ENCODE results near the gene NEU3. TPM values are rescaled to one million over a fixed set of nuclear protein-coding genes. Genes with fewer than 3 reads are reported as not detected.

Gene NEU3, protein sequence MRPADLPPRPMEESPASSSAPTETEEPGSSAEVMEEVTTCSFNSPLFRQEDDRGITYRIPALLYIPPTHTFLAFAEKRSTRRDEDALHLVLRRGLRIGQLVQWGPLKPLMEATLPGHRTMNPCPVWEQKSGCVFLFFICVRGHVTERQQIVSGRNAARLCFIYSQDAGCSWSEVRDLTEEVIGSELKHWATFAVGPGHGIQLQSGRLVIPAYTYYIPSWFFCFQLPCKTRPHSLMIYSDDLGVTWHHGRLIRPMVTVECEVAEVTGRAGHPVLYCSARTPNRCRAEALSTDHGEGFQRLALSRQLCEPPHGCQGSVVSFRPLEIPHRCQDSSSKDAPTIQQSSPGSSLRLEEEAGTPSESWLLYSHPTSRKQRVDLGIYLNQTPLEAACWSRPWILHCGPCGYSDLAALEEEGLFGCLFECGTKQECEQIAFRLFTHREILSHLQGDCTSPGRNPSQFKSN
- total RNA-seq, result 10 to 100 TPM; 13.6 to 17.3 TPM

DNA sequence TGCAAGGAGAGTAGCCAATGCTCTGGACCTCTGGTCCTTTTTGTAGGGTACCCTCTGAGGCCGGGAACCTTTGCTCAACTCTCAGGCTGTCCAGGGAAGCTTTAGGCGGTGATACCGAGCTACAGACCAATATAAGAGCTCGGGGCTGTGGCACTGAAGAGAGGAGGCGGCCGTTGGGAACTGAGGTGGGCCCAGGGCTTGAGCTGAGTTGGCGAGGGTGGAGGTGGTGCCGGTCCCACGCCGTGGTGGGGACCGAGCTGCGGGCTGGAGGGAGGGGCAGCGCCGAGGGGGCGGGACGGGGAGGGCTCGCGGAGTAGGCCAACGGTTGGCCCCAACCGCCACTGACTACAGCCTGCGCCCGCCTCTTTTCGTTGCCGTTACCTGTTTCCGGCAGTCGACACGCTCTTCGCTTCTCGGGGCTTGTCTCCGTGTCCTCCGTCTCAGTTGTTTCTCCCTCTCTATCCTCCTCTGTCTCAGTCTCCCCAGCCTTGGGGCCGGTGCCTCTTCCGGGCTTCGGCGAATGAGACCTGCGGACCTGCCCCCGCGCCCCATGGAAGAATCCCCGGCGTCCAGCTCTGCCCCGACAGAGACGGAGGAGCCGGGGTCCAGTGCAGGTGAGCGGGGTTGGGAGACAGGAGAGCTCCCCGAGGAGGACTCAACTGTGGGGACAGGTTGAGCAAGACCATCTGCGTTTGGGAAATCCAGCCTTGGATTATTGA, at the start of gene NEU3:
Gene NEU3 (plus strand): TSS at position 393 of the 719 bp plus-strand sequence. CDS start 128 bp downstream, at position 521.
- H3K4me3 Mint-ChIP-seq, result peak within 1 kb of the TSS; percentile 93
- H3K36me3 Mint-ChIP-seq, result peaks cover under 1% of the 10 kb centered on the region
- H3K4me1 Mint-ChIP-seq, result peaks cover 17% of the 10 kb centered on the region
- DNase-seq (peak; percentile 82), ATAC-seq (ENCODE audit: low read depth) (peak; percentile 98)
- H3K27ac Mint-ChIP-seq, result peak within 1 kb of the TSS; percentile 92
- POLR2A ChIA-PET, result interaction anchor here (0.6 to 1.8 kb wide), 7 partner anchors 11 to 340 kb away, joined by 3 to 7 read pairs (median 4); partner anchors contain the start of genes SPCS2 and XRRA1
- no peaks in the 10 kb centered on the region for H3K27me3 Mint-ChIP-seq
- H3K9me3 Mint-ChIP-seq, result no peaks in the 10 kb centered on the region

DNA sequence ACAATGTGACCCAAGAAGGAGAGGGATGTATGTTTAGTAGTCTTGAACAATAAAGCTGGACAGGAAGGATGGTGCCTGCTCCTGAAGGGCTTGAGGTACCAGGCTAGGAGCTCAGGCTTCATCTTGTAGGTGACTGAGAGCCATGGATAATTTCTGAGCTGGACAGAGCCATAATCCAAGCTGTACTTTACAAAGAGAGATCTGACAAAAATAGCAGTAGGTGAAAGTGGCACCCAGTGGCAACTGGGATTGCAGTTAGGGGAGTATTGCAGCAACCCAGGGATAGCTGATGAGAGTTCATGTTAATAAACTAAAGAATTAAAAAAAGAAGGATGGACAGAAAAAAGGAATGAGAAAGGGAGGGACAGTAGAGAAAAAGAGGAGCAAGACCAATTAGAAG, 47.2 kb upstream of the NEU3 start:
- POLR2A ChIA-PET, result no interaction called here
- Mint-ChIP-seq H3K36me3 (peaks cover 45% of the 10 kb centered on the region), H3K27ac (no peak overlapping the region), H3K9me3 (no peaks in the 10 kb centered on the region), H3K4me3 (no peak overlapping the region), H3K4me1 (peaks cover 11% of the 10 kb centered on the region), H3K27me3 (no peaks in the 10 kb centered on the region)
- DNase-seq, result no peak
- ATAC-seq (ENCODE audit: low read depth), result no peak

DNA sequence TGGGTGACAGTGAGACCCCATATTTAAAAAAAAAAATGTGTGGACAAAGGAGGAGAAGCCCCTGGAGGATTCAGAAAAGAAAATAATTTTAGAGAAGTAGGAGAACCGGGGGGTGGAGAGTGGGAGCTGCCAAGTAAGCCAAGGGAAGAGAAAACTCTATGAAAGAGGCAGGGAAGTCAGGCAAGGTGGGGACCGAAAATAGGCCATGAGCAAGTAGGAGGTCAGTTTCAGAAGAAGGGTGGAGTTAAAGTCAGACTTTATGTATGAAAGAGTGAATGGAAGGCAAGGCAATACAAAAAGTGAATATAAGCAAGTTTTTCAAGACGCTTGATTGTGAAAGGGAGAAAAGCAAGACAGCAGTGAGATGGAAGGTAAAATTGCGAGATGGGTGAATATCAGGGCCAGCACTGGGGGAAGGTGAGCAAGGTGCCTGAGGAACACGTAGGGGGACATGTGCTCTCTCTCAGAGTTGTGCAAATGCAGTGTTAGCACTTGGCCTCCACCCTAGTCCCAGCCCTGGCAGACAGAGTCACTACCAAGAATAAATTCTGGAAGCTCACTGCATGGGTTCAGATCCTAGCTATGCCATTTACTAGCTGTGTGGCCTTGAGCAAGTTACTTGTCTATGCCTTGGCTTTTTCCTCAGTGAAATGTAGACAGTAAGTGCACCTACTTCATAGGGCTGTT, 46.5 kb upstream of the NEU3 start:
- Mint-ChIP-seq H3K4me1 (peaks cover 11% of the 10 kb centered on the region), H3K27ac (no peak overlapping the region), H3K4me3 (no peak overlapping the region), H3K9me3 (no peaks in the 10 kb centered on the region), H3K27me3 (no peaks in the 10 kb centered on the region), H3K36me3 (peaks cover 44% of the 10 kb centered on the region)
- DNase-seq, result no peak
- no peak for ATAC-seq (ENCODE audit: low read depth)
- POLR2A ChIA-PET, result no interaction called here

DNA sequence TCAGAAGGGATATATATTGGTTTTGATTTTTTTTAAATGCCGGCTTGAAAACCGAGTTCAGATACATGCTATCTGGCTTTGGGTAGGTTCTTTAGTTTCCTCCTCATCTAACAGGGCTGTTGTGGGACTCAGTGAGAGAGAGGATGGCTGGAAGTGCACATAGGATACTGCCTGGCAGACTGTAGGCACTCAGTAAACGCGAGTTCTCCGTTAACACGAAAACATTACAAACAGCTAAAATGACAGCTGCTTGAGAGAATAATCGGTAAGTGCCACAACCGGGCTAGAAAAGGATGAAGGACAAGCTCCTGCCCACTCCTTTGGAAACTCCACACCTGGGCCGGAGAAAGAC, 40.2 kb upstream of the NEU3 start:
- no peaks in the 10 kb centered on the region for H3K9me3 Mint-ChIP-seq
- peaks cover 25% of the 10 kb centered on the region for H3K36me3 Mint-ChIP-seq
- POLR2A ChIA-PET, result interaction anchor here (0.6 to 2.0 kb wide), 8 partner anchors 11 to 1676 kb away, joined by 3 to 15 read pairs (median 5); partner anchors contain the start of gene NEU3
- peak overlapping the region; percentile 91 for H3K27ac Mint-ChIP-seq
- H3K27me3 Mint-ChIP-seq, result no peaks in the 10 kb centered on the region
- H3K4me1 Mint-ChIP-seq, result peaks cover 32% of the 10 kb centered on the region
- no peak for DNase-seq
- peak overlapping the region; percentile 93 for H3K4me3 Mint-ChIP-seq
- peak; percentile 13 for ATAC-seq (ENCODE audit: low read depth)

DNA sequence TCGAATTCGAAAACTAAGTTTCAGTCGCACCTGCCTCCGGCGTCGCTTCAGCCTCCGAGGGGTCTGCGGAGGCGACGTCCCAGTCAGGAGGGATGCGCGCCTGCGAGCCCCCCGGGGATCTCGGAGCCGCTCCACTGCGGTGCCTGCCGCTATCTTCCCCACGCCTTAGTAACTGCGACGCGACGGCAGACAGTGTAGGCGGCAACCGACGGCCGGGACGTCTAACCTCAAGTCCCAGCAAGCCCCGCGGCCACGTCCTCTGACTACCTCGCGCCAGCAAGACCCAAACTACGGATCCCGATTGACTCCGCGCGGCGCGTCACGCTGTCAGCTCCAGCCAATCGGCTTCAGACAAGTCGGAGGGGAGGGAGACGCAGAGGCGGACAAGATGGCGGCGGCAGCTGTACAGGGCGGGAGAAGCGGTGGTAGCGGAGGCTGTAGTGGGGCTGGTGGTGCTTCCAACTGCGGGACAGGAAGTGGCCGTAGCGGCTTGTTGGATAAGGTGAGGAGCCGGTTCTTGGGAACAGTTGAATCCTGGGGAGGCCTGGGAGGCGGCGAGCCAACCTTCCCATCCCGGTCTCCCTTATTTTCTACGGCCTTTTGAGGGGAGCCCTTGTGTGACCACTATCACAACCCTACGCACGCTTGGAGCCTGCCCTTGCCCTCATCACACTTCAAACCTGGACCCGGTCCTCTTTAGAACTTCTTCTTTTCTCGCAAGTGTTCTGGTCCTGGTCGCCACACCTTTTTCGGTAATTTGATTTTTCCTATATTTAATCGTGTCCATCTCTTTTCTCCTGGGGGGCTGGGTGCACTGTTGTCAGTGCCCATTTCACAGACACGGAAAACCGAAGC, 39.6 kb upstream of the NEU3 start, which contains the start of the genes SPCS2 and XRRA1:
Gene SPCS2 (plus strand): TSS at position 369 of the 855 bp plus-strand sequence. CDS start 20 bp downstream, at position 389.
Gene XRRA1 (minus strand): TSS at position 194 of the 855 bp plus-strand sequence. CDS start 8,213 bp downstream, outside the sequence.
- Mint-ChIP-seq H3K4me1 (peaks cover 33% of the 10 kb centered on the region), H3K27me3 (no peaks in the 10 kb centered on the region), H3K36me3 (peaks cover 27% of the 10 kb centered on the region), H3K9me3 (no peaks in the 10 kb centered on the region), H3K27ac (peak within 1 kb of the TSS; percentile 91), H3K4me3 (peak within 1 kb of the TSS; percentile 93)
- ATAC-seq (ENCODE audit: low read depth) (peak; percentile 99), DNase-seq (peak; percentile 95)
- POLR2A ChIA-PET, result interaction anchor here (0.6 to 2.0 kb wide), 8 partner anchors 11 to 1676 kb away, joined by 3 to 15 read pairs (median 5); partner anchors contain the start of gene NEU3

DNA sequence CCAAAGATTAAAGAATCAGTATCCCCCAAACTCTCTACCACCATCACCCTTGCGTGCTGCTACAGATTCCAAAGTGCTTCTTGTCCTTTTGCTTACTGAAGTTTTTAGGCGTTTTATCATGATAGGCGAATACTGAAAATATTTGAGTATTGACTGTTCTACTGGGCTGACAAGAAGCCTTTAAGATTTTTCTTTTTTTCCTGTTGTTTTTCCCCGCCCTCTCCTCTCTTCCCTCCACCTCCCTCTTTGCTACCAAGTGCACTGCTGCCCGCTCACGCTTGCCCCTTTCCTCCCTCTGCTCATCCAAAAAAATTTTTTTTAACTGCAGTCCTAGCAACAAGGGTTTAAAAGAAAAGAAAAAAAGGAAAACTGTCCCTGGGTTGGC, 39.0 kb upstream of the NEU3 start:
- POLR2A ChIA-PET, result interaction anchor here (1.4 to 2.0 kb wide), 3 partner anchors 10 to 39 kb away, joined by 4 to 15 read pairs (median 5); partner anchors contain the start of gene NEU3
- Mint-ChIP-seq H3K36me3 (peaks cover 23% of the 10 kb centered on the region), H3K27ac (peak overlapping the region; percentile 91), H3K27me3 (no peaks in the 10 kb centered on the region), H3K4me3 (peak overlapping the region; percentile 93), H3K4me1 (peaks cover 35% of the 10 kb centered on the region), H3K9me3 (no peaks in the 10 kb centered on the region)
- DNase-seq (no peak), ATAC-seq (ENCODE audit: low read depth) (no peak)

DNA sequence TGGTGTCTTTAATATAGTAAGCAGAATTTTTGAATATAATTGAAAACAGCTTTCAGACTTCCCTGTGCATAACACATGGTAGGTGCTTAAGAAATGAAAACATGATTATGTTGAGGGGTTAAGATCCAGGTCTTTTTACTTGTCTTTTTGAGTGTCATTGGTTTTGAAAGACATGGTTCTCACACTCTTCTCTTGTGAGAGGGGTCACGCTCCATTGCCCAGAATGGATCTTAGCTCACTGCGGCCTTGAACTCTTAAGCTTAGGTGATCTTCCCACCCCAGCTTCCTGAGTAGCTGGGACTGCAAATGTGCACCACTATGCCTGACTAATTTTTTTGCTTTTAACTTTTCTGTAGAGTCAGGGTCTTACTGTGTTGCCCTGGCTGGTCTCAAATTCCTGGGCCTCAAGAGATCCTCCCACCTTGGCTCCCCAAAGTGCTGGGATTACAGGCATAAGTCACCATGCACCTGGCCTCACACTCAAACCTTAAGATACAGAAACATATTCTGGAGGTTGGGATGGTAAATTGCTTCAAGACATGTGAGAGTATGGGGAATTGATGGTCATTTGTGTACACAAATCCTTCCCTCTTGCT, 38.3 kb upstream of the NEU3 start:
- H3K27ac Mint-ChIP-seq, result peak overlapping the region; percentile 91
- H3K36me3 Mint-ChIP-seq, result peaks cover 20% of the 10 kb centered on the region
- DNase-seq (no peak), ATAC-seq (ENCODE audit: low read depth) (no peak)
- peak overlapping the region; percentile 93 for H3K4me3 Mint-ChIP-seq
- no peaks in the 10 kb centered on the region for H3K27me3 Mint-ChIP-seq
- H3K9me3 Mint-ChIP-seq, result no peaks in the 10 kb centered on the region
- POLR2A ChIA-PET, result interaction anchor here (1.5 kb wide), 1 partner anchor 38 kb away, joined by 4 read pairs; the partner anchor contains the start of gene NEU3
- peaks cover 36% of the 10 kb centered on the region for H3K4me1 Mint-ChIP-seq

DNA sequence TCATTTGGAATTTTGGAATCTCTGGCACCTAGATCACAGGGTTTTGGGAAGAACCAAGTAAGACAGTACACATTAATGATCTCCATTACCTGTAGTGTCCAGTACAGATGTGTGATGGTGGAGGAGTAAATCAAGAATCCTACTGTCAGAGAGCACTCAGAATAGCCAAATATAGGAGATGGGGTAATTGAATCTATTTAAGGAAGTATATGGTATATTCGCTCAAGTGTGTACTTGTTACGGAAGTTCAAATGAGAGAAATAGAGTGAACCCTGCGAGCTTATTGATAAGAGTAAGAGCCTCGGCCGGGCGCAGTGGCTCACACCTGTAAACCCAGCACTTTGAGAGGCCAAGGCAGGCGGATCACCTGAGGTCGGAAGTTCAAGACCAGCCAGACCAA, 37.5 kb upstream of the NEU3 start:
- Mint-ChIP-seq H3K4me1 (peaks cover 40% of the 10 kb centered on the region), H3K4me3 (peak overlapping the region; percentile 93)
- POLR2A ChIA-PET, result interaction anchor here (1.5 kb wide), 1 partner anchor 38 kb away, joined by 4 read pairs; the partner anchor contains the start of gene NEU3

DNA sequence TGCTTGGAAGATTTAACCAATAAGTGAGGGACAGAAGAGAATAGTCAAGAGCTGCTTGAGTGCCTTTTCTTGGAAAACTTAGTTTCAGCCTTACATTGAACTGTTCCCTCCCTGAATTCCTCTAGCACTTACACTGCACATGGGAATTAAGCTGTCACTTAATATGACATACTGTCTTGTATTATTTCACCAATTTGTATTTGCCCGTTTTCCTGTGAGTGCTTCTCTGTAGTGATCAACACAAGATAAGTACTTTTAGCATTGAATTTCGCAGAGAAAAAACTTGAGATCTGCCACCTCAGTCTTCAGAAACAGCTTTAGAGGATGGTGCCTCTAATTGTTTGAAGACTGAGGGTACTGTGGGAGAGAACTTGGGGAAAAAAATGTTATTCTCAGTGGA, 36.0 kb upstream of the NEU3 start:
- Mint-ChIP-seq H3K27me3 (no peaks in the 10 kb centered on the region), H3K4me1 (peaks cover 37% of the 10 kb centered on the region), H3K9me3 (no peaks in the 10 kb centered on the region), H3K36me3 (peaks cover 26% of the 10 kb centered on the region), H3K27ac (no peak overlapping the region), H3K4me3 (no peak overlapping the region)
- no peak for DNase-seq
- POLR2A ChIA-PET, result no interaction called here
- no peak for ATAC-seq (ENCODE audit: low read depth)

More for the DNA sequence above, 37.5 kb upstream of the NEU3 start:
- no peak for ATAC-seq (ENCODE audit: low read depth)
- DNase-seq, result no peak
- H3K36me3 Mint-ChIP-seq, result peaks cover 22% of the 10 kb centered on the region
- no peaks in the 10 kb centered on the region for H3K9me3 Mint-ChIP-seq
- no peaks in the 10 kb centered on the region for H3K27me3 Mint-ChIP-seq
- peak overlapping the region; percentile 15 for H3K27ac Mint-ChIP-seq

DNA sequence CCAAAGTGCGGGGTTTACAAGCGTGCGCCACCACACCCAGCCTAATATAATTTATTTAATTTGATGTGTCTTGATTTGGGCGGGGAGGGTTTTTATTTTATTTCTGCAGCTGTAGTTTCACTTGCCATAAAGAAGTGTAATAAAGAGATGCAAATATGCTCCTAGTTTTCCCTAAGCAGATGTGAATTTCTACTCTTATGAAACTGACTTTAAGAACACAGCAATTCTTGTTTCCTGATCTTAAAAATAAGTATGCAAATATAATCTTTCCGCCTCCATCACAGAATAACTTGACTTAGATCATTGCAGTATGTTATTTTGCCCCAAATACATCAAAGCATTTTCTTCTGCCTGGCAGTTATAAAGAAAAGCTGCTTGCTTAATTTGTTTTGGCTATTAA, 35.3 kb upstream of the NEU3 start:
- H3K4me1 Mint-ChIP-seq, result peaks cover 36% of the 10 kb centered on the region

DNA sequence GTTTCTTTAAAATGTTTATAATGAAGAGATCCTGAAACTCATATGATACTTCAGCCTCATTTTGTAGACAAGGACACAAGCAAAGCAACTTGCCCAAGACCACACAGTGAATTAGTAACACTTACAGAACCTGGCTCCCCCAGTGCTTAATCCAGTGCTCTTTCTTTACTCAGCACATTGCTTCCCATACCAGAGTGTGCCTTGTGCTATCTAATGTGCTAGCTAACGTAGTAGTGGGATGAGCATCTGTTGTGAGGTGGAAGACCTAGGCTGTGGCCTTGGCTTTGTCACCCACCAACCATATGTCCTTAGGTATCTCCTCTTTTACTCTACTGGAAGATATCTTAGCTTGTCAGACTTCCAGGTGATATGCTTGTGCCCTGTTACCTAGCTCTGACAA, 34.5 kb upstream of the NEU3 start:
- Mint-ChIP-seq H3K4me1 (peaks cover 38% of the 10 kb centered on the region), H3K4me3 (no peak overlapping the region), H3K27ac (no peak overlapping the region), H3K27me3 (no peaks in the 10 kb centered on the region), H3K9me3 (no peaks in the 10 kb centered on the region), H3K36me3 (peaks cover 26% of the 10 kb centered on the region)
- POLR2A ChIA-PET, result no interaction called here
- ATAC-seq (ENCODE audit: low read depth) (no peak), DNase-seq (no peak)

More for the DNA sequence above, 35.3 kb upstream of the NEU3 start:
- POLR2A ChIA-PET, result no interaction called here
- no peak overlapping the region for H3K27ac Mint-ChIP-seq
- ATAC-seq (ENCODE audit: low read depth) (no peak), DNase-seq (no peak)
- no peaks in the 10 kb centered on the region for H3K27me3 Mint-ChIP-seq
- H3K4me3 Mint-ChIP-seq, result no peak overlapping the region
- H3K36me3 Mint-ChIP-seq, result peaks cover 26% of the 10 kb centered on the region
- H3K9me3 Mint-ChIP-seq, result no peaks in the 10 kb centered on the region

Data from activated naive CD8-positive, alpha-beta T cell treated with anti-CD3 and anti-CD28 coated beads, Interleukin-2, amount 10 ng/mL, durations not matched to agents 7 days and 5 days (primary cell).